ENCODE measurements around the gene RNF208.

The RNF208 gene

GRCh38 chr9:137226338-137227053, 4.5 kb upstream of the RNF208 start:
- no peak for DNase-seq

GRCh38 chr9:137225699-137226331, 3.8 kb upstream of the RNF208 start:
- DNase-seq = no peak

GRCh38 chr9:137224830-137225694, 3.0 kb upstream of the RNF208 start, which contains the start of gene CYSRT1:
CYSRT1 (plus strand) TSS chr9:137225174; CDS start chr9:137225622, 448 bp downstream.
- no peak for DNase-seq

GRCh38 chr9:137223078-137223970, 1.3 kb upstream of the RNF208 start:
- DNase-seq = peak; percentile 85 to 97

- DNase-seq = no peak
Observed at GRCh38 chr9:137221506-137222111, 431 bp downstream of the RNF208 start.

GRCh38 chr9:137221095-137221505, 940 bp downstream of the RNF208 start:
- DNase-seq = no peak

- no peak for DNase-seq
Observed at GRCh38 chr9:137220317-137221094, 1.5 kb downstream of the RNF208 start.

GRCh38 chr9:137219757-137220316, 2.2 kb downstream of the RNF208 start:
- no peak for DNase-seq

- DNase-seq = no peak
Observed at GRCh38 chr9:137218754-137219271, 3.2 kb downstream of the RNF208 start.

- no peak for DNase-seq
Observed at GRCh38 chr9:137218212-137218753, 3.8 kb downstream of the RNF208 start.

- DNase-seq = no peak
Observed at GRCh38 chr9:137217276-137218211, 4.5 kb downstream of the RNF208 start.

GRCh38 chr9:137216188-137216965, 5.7 kb downstream of the RNF208 start:
- no peak for DNase-seq

GRCh38 chr9:137215196-137215986, 6.6 kb downstream of the RNF208 start:
- DNase-seq = no peak

- DNase-seq = no peak
Observed at GRCh38 chr9:137214620-137215019, 7.4 kb downstream of the RNF208 start.

GRCh38 chr9:137213160-137214060, 8.6 kb downstream of the RNF208 start:
- DNase-seq = no peak

- DNase-seq = no peak
Observed at GRCh38 chr9:137212520-137212919, 9.5 kb downstream of the RNF208 start.

Data from NCI-H446 (cell line).